BE2C (cell line): Measurements from ENCODE around the gene ACADL. TPM values are rescaled to one million over a fixed set of nuclear protein-coding genes. Genes with fewer than 3 reads are reported as not detected.
A peak's percentile ranks its signal among the peaks of the same experiment; 100 is the strongest.

ENCODE experiments used
- DNase-seq: peaks from one replicate; pipeline ENCODE4 v3.0.0-alpha.2; 2020
- H3K27me3 ChIP-seq: fragments of 250-450 bp; sonication (Bioruptor Pico); 2 replicates; pipeline ENCODE4 v1.5.1; 2020; ENCODE audit warnings: mild to moderate bottlenecking
- H3K36me3 ChIP-seq: fragments of 250-450 bp; sonication (Bioruptor Pico); 2 replicates; pipeline ENCODE4 v1.5.1; 2020; ENCODE audit warnings: mild to moderate bottlenecking
- H3K4me1 ChIP-seq: fragments of 250-450 bp; sonication (Bioruptor Pico); 2 replicates; pipeline ENCODE4 v1.5.1; 2020
- H3K4me3 ChIP-seq: 2 replicates; pipeline ENCODE4 v1.5.1; 2011; ENCODE audit warnings: low read depth, low read length
- H3K9me3 ChIP-seq: fragments of 250-450 bp; sonication (Bioruptor Pico); 2 replicates; pipeline ENCODE4 v1.5.1; 2020
- polyA plus RNA-seq: library from polyadenylated mRNA; unstranded; fragments of >200 nt; gene quantifications from one replicate; pipeline ENCODE4 v1.2.1, GENCODE V29; 2012; ENCODE audit warnings: low read depth, missing spikeins; ENCODE audit not compliant: insufficient read length, insufficient read depth
- TF ChIP-seq, protein P1 (sequence below): IDR thresholded peaks from 2 replicates; pipeline ENCODE4 v1.5.1; 2012; ENCODE audit warnings: mild to moderate bottlenecking, low read depth, low read length

The ACADL gene
- polyA plus RNA-seq, result not detected

DNA sequence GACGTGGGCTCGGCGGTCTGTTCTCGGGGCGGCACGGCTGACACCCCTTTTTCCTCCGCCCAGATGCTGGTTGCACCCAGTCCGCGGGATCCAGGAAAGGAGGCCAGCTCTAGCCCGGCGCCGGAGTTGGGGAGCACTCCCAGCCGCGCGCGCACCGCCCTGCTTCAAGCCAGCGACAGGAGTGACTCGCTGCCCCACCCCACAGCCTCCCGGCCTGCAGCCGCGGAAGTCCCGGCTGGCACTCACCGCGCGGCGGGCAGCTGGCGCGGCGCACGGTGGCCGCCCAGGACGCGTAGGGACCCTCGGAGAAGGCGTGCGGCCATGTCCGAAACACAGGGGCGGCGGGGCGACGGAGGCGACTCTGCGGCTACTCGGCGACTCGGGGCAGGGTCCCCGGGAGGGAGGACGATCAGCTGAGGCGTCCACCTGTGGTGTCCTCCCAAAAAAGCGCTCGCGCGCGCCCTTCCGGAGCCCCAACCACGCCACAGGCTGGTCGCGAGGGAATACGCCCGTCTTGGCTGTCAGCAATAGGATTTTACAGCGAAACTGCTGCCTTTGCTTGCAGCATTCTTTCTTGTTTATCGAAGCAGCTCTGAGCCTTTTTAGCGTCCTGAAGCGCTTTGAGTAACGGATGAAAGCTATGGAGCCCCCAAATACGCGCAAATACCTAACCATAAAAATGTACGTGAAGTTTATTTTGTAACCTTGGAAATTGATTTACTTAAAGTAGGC lies at the start of gene ACADL:
Gene ACADL (minus strand): TSS at position 507 of the 732 bp plus-strand sequence. CDS start 184 bp downstream, at position 323.
- H3K27me3 ChIP-seq, result peaks cover 76% of the 10 kb centered on the region
- peak within 1 kb of the TSS; percentile 57 for H3K4me3 ChIP-seq
- peak; percentile 60 for DNase-seq
- no peaks in the 10 kb centered on the region for H3K36me3 ChIP-seq
- H3K9me3 ChIP-seq, result no peaks in the 10 kb centered on the region
- H3K4me1 ChIP-seq, result no peaks in the 10 kb centered on the region
- TF ChIP-seq, protein P1, sequence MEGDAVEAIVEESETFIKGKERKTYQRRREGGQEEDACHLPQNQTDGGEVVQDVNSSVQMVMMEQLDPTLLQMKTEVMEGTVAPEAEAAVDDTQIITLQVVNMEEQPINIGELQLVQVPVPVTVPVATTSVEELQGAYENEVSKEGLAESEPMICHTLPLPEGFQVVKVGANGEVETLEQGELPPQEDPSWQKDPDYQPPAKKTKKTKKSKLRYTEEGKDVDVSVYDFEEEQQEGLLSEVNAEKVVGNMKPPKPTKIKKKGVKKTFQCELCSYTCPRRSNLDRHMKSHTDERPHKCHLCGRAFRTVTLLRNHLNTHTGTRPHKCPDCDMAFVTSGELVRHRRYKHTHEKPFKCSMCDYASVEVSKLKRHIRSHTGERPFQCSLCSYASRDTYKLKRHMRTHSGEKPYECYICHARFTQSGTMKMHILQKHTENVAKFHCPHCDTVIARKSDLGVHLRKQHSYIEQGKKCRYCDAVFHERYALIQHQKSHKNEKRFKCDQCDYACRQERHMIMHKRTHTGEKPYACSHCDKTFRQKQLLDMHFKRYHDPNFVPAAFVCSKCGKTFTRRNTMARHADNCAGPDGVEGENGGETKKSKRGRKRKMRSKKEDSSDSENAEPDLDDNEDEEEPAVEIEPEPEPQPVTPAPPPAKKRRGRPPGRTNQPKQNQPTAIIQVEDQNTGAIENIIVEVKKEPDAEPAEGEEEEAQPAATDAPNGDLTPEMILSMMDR, result no peak

- H3K4me3 ChIP-seq, result no peak overlapping the region
- TF ChIP-seq, protein P1, result no peak
- H3K9me3 ChIP-seq, result no peaks in the 10 kb centered on the region
- DNase-seq, result no peak
- H3K4me1 ChIP-seq, result no peaks in the 10 kb centered on the region
- no peaks in the 10 kb centered on the region for H3K27me3 ChIP-seq
- H3K36me3 ChIP-seq, result no peaks in the 10 kb centered on the region
These were observed 46.1 kb upstream of the ACADL start for GRCh38 chr2:210271300-210271699.

GRCh38 chr2:210269148-210269547 lies 43.9 kb upstream of the ACADL start:
- Histone ChIP-seq H3K36me3 (no peaks in the 10 kb centered on the region), H3K4me3 (no peak overlapping the region), H3K27me3 (no peaks in the 10 kb centered on the region), H3K4me1 (no peaks in the 10 kb centered on the region), H3K9me3 (no peaks in the 10 kb centered on the region)
- DNase-seq, result no peak
- TF ChIP-seq, protein P1, result no peak

GRCh38 chr2:210268281-210268680 lies 43.0 kb upstream of the ACADL start:
- DNase-seq, result no peak
- TF ChIP-seq, protein P1, result no peak
- Histone ChIP-seq H3K4me3 (no peak overlapping the region), H3K9me3 (no peaks in the 10 kb centered on the region), H3K36me3 (no peaks in the 10 kb centered on the region), H3K27me3 (no peaks in the 10 kb centered on the region), H3K4me1 (no peaks in the 10 kb centered on the region)

DNA sequence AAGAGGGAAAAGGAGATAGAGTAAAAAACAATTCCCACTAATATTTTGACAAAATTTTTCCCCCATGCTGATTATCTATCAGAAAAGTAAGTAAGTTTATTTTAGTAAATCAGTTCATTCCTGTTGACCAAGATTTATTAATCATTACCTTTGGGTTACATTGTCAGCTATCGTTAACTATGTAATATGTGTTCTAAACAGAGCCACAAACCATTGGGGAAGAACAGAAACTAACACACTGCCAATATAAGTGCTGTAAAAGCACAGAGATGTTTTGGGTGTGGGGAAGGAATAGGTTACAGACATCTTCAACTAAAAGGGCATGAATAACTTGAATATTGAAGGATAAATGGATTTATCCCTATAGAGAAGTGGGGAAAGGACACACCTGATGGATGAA lies 42.5 kb upstream of the ACADL start:
- TF ChIP-seq, protein P1, result no peak
- H3K9me3 ChIP-seq, result no peaks in the 10 kb centered on the region

DNA sequence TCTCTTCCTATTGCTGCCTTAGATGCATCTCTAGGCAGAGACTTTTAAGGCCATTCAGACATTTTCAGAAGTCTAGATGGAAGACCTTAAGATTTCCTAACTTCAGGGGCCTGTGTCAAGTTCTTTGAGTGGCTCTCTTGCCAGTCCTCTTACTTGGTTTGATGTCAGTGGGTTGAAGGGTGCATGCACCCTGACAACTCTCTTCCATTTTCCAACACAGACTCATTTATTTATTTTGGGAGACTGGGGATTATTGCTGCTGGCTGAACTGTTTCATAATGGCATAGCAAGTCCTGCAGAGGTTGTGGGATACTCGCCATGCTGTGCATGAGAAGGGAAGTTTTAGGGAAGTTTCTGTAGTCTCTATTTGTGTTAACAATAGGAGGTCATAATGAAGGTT lies 39.0 kb upstream of the ACADL start:
- H3K9me3 ChIP-seq, result no peaks in the 10 kb centered on the region
- no peak overlapping the region for H3K4me3 ChIP-seq
- no peak for DNase-seq
- no peaks in the 10 kb centered on the region for H3K4me1 ChIP-seq
- no peaks in the 10 kb centered on the region; the same call in 1 of the 2 replicates for H3K27me3 ChIP-seq
- TF ChIP-seq, protein P1, result no peak
- no peaks in the 10 kb centered on the region for H3K36me3 ChIP-seq

More for the DNA sequence above, 42.5 kb upstream of the ACADL start:
- H3K4me3 ChIP-seq, result no peak overlapping the region
- H3K36me3 ChIP-seq, result no peaks in the 10 kb centered on the region
- no peaks in the 10 kb centered on the region for H3K4me1 ChIP-seq
- H3K27me3 ChIP-seq, result no peaks in the 10 kb centered on the region
- no peak for DNase-seq
